Activated B cell treated with CpG ODN at 0.5 μM for 24 hours (primary cell): Measurements from ENCODE around the gene KDM2A. TPM values are rescaled to one million over a fixed set of nuclear protein-coding genes. Genes with fewer than 3 reads are reported as not detected.

Experiments
- ATAC-seq: fragments of 200-7000 bp; cut with Tn5 transposase; one replicate; pipeline ENCODE4 v1.10.0; 2021; ENCODE audit warnings: low read depth, mild to moderate bottlenecking, moderate library complexity
- CTCF ChIA-PET: fragments of 350-600 bp; sonication (Branson Sonifier 250); formaldehyde crosslinking; loops from one replicate; lab custom pipeline; 2021; ENCODE audit warnings: antibody characterized with exemption; lab: Charles Lee
- POLR2A ChIA-PET: fragments of 350-600 bp; sonication (Branson Sonifier 250); formaldehyde crosslinking; loops from one replicate; lab custom pipeline; 2021; ENCODE audit warnings: antibody characterized with exemption; lab: Charles Lee
- DNase-seq: peaks from one replicate; pipeline ENCODE4 v3.0.0; 2022
- H3K27ac Mint-ChIP-seq: one replicate; pipeline ENCODE4 v1.8.0; 2020; ENCODE audit warnings: mixed read lengths
- H3K27me3 Mint-ChIP-seq: one replicate; pipeline ENCODE4 v1.8.0; 2021; ENCODE audit warnings: mixed read lengths
- H3K36me3 Mint-ChIP-seq: one replicate; pipeline ENCODE4 v1.8.0; 2021; ENCODE audit warnings: low read depth, mixed read lengths
- H3K4me1 Mint-ChIP-seq: one replicate; pipeline ENCODE4 v1.8.0; 2021; ENCODE audit warnings: mixed read lengths
- H3K4me3 Mint-ChIP-seq: one replicate; pipeline ENCODE4 v1.8.0; 2020; ENCODE audit warnings: mild to moderate bottlenecking, mixed read lengths
- H3K9me3 Mint-ChIP-seq: one replicate; pipeline ENCODE4 v1.8.0; 2020; ENCODE audit warnings: mixed read lengths
- CTCF ChIP-seq: fragments of 200-600 bp; IDR thresholded peaks from one replicate; pipeline ENCODE4 v1.8.0; 2022; ENCODE audit warnings: antibody characterized with exemption, mild to moderate bottlenecking
- intact Hi-C: fragments of 100-400 bp; cut with micrococcal nuclease; formaldehyde crosslinking; loops from one replicate; pipeline ENCODE4 v1.15.1; 2024
- total RNA-seq: library from RNA; stranded (reverse); gene quantifications from 2 replicates; pipeline ENCODE4 v1.2.3, GENCODE V29; 2022

Gene KDM2A
- total RNA-seq, 1 donor from 2014 or later, result 160 TPM

GRCh38 chr11:67117176-67117575, 1.9 kb upstream of the KDM2A start:
- ChIA-PET POLR2A (interaction anchor here (0.5 to 0.6 kb wide), 2 partner anchors 12 to 361 kb away, joined by 3 to 4 read pairs; no protein-coding TSS in a partner anchor), CTCF (no interaction called here)
- intact Hi-C loops, result loop anchor here (5.0 to 10.0 kb wide), 3 partner anchors 50 to 688 kb away; partner anchors contain the start of gene RBM14
- DNase-seq, result no peak
- Mint-ChIP-seq H3K4me1 (peaks cover 39% of the 10 kb centered on the region), H3K27ac (no peak overlapping the region), H3K36me3 (peaks cover 14% of the 10 kb centered on the region), H3K4me3 (peak overlapping the region; percentile 73), H3K9me3 (no peaks in the 10 kb centered on the region), H3K27me3 (no peaks in the 10 kb centered on the region)
- no peak for ATAC-seq
- no peak for TF ChIP-seq CTCF

- no peak for TF ChIP-seq CTCF
- POLR2A ChIA-PET, result interaction anchor here (0.6 to 2.0 kb wide), 3 partner anchors 11 to 360 kb away, joined by 3 to 7 read pairs (median 3); no protein-coding TSS in a partner anchor
- Mint-ChIP-seq H3K27me3 (no peaks in the 10 kb centered on the region), H3K4me1 (peaks cover 40% of the 10 kb centered on the region), H3K9me3 (no peaks in the 10 kb centered on the region), H3K4me3 (peak overlapping the region; percentile 73), H3K27ac (no peak overlapping the region), H3K36me3 (peaks cover 14% of the 10 kb centered on the region)
- ATAC-seq (no peak), DNase-seq (peak; percentile 58)
- intact Hi-C loops, result loop anchor here (5.0 to 10.0 kb wide), 3 partner anchors 50 to 687 kb away; partner anchors contain the start of gene RBM14
- CTCF ChIA-PET, result no interaction called here
Measured at GRCh38 chr11:67117672-67118180, 1.3 kb upstream of the KDM2A start.

DNA sequence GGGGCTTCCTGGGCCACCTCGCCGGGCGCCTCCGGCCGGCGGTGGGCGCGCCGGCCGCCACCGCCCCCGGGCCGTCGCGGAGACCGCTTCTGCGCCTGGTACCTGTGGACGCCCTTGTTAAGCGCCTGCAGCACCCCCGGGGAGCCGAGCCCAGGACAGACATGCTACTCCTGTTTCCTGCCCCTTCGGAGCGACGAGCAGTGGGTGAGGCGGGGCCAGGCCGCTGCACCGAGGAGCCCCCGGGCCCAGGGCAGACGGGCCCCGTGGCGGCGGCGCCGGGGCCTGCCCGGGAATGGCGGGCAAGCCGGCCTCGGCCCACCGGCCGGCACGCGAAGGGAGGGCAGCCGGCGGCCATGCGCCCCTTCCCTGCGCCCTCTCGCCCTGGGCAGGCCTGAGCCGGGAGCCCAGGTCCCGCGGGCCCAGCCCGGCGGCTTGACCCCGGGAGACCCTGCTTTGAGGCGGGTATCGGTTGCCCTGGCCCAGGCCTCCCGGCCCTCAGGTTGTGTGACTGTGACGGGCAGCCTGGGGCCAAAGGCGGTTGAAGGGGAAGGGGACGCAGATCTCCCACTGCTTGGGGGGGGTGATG, 789 bp upstream of the KDM2A start:
- POLR2A ChIA-PET, result interaction anchor here (0.6 to 2.2 kb wide), 13 partner anchors 12 to 746 kb away, joined by 3 to 16 read pairs (median 5); partner anchors contain the start of genes ANKRD13D and PPP1CA
- Mint-ChIP-seq H3K4me1 (peaks cover 39% of the 10 kb centered on the region), H3K4me3 (peak overlapping the region; percentile 77), H3K9me3 (no peaks in the 10 kb centered on the region), H3K36me3 (peaks cover 19% of the 10 kb centered on the region), H3K27ac (peak overlapping the region; percentile 77), H3K27me3 (no peaks in the 10 kb centered on the region)
- ATAC-seq (peak; percentile 2), DNase-seq (peak; percentile 66)
- CTCF ChIA-PET, result interaction anchor here (1.5 kb wide), 1 partner anchor 38 kb away, joined by 3 read pairs; no protein-coding TSS in a partner anchor
- intact Hi-C loops, result loop anchor here (5.0 to 10.0 kb wide), 3 partner anchors 49 to 687 kb away; partner anchors contain the start of gene RBM14
- TF ChIP-seq CTCF, result no peak

- Mint-ChIP-seq H3K4me3 (peak overlapping the region; percentile 91), H3K9me3 (no peaks in the 10 kb centered on the region), H3K27ac (peak overlapping the region; percentile 91), H3K4me1 (peaks cover 31% of the 10 kb centered on the region), H3K27me3 (no peaks in the 10 kb centered on the region), H3K36me3 (peaks cover 25% of the 10 kb centered on the region)
- POLR2A ChIA-PET, result interaction anchor here (0.6 to 2.2 kb wide), 15 partner anchors 9 to 495 kb away, joined by 3 to 16 read pairs (median 3); partner anchors contain the start of genes ANKRD13D, CLCF1, POLD4 and PPP1CA
- DNase-seq, result peak; percentile 33
- CTCF ChIA-PET, result interaction anchor here (0.9 to 1.5 kb wide), 2 partner anchors 40 to 234 kb away, joined by 3 read pairs; partner anchors contain the start of gene POLD4
- intact Hi-C loops, result loop anchor here (1.0 to 10.0 kb wide), 6 partner anchors 48 to 685 kb away; partner anchors contain the start of genes PC and RBM14
- ATAC-seq, result no peak
- TF ChIP-seq CTCF, result no peak
Measured at GRCh38 chr11:67119585-67120391, 725 bp downstream of the KDM2A start.
